MM.1S (cell line): ENCODE data around the gene CD53.

Source experiments
- CTCF ChIP-seq: fragments of 300-600 bp; sonication (generic); IDR thresholded peaks from 2 replicates; pipeline ENCODE4 v1.5.1; 2016; ENCODE audit warnings: antibody characterized with exemption, low read length, mixed read lengths
- EZH2 ChIP-seq: fragments of 300-600 bp; sonication (generic); optimal IDR thresholded peaks from 2 replicates; pipeline ENCODE3; 2017; ENCODE audit warnings: low read depth, mild to moderate bottlenecking, antibody characterized with exemption, low read length, mixed read lengths

GRCh38 chr1:110880708-110881374 lies 7.9 kb downstream of the CD53 start:
- TF ChIP-seq CTCF (no peak), EZH2 (no peak)
